OCI-LY1 (cell line): ENCODE measurements around the gene ADA.

Experiments used
- EZH2 ChIP-seq: fragments of 200-600 bp; sonication (generic), shearing (Covaris generic); IDR thresholded peaks from 2 replicates; pipeline ENCODE4 v1.8.0; 2017; ENCODE audit warnings: borderline replicate concordance, mixed run types, mild to moderate bottlenecking, antibody characterized with exemption, low read length, moderate library complexity, mixed read lengths
- TF ChIP-seq, protein P1 (sequence below): fragments of 200-600 bp; sonication (generic), shearing (Covaris generic); IDR thresholded peaks from 2 replicates; pipeline ENCODE4 v1.5.1; 2017; ENCODE audit warnings: mild to moderate bottlenecking, antibody characterized with exemption, low read length, moderate library complexity, mixed read lengths

DNA sequence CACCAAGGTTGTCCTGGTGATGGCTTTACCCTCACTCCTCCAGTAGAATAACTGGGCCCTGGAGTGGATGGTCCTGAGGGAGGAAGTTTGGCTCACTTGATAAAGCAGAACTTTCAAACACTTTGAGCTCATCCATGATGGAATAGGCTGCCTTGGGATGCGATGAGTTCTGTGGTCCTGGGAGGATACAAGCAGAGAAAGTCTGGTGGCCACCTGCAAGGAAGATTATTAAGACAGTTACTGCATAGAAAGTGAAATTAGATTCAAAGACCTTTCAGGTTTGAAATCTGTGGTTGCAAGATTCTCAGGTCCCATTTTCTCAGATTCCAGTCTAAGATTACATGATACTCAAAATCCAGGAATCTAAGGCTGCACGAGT is 43.8 kb upstream of the ADA start:
- TF ChIP-seq, protein P1, sequence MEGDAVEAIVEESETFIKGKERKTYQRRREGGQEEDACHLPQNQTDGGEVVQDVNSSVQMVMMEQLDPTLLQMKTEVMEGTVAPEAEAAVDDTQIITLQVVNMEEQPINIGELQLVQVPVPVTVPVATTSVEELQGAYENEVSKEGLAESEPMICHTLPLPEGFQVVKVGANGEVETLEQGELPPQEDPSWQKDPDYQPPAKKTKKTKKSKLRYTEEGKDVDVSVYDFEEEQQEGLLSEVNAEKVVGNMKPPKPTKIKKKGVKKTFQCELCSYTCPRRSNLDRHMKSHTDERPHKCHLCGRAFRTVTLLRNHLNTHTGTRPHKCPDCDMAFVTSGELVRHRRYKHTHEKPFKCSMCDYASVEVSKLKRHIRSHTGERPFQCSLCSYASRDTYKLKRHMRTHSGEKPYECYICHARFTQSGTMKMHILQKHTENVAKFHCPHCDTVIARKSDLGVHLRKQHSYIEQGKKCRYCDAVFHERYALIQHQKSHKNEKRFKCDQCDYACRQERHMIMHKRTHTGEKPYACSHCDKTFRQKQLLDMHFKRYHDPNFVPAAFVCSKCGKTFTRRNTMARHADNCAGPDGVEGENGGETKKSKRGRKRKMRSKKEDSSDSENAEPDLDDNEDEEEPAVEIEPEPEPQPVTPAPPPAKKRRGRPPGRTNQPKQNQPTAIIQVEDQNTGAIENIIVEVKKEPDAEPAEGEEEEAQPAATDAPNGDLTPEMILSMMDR = no peak
- no peak for TF ChIP-seq EZH2
